GM15510 (cell line): ENCODE measurements around the gene ZFAND5.

ENCODE experiments used
- POLR2A ChIP-seq: IDR thresholded peaks from 3 replicates; pipeline ENCODE4 v1.6.1; 2011; ENCODE audit warnings: borderline replicate concordance; ENCODE audit not compliant: insufficient read length; ENCODE audit errors: extremely low read depth

Gene ZFAND5

DNA sequence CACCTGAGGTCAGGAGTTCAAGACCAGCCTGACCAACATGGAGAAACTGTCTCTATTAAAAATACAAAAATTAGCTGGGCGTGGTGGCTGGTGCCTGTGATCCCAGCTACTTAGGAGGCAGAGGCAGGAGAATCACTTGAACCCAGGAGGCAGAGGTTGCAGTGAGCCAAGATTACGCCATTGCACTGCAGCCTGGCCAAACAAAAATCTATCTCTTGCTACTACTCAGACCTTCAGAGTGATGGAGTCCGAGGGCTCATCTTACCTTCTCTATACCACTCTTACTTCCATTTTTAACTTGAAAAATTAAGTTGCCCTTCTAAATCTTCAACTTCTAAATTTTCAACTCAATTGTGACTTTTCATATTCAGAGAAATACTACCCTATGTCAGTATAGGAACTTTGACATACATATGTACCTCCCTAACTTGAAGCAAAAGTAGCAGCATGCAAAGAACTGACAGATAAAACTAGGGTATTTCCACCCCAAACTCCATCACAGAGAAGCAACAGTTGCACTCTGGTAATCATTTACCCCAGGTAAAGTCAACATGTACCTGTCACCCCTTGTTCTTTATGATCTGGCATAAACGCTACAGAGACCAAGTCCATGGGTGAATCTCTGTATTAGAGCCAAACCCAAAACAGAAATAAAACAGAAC, 11.4 kb downstream of the ZFAND5 start:
- no peak for TF ChIP-seq POLR2A

- no peak for TF ChIP-seq POLR2A
Observed at GRCh38 chr9:72352911-72353388, 12.1 kb downstream of the ZFAND5 start.

DNA sequence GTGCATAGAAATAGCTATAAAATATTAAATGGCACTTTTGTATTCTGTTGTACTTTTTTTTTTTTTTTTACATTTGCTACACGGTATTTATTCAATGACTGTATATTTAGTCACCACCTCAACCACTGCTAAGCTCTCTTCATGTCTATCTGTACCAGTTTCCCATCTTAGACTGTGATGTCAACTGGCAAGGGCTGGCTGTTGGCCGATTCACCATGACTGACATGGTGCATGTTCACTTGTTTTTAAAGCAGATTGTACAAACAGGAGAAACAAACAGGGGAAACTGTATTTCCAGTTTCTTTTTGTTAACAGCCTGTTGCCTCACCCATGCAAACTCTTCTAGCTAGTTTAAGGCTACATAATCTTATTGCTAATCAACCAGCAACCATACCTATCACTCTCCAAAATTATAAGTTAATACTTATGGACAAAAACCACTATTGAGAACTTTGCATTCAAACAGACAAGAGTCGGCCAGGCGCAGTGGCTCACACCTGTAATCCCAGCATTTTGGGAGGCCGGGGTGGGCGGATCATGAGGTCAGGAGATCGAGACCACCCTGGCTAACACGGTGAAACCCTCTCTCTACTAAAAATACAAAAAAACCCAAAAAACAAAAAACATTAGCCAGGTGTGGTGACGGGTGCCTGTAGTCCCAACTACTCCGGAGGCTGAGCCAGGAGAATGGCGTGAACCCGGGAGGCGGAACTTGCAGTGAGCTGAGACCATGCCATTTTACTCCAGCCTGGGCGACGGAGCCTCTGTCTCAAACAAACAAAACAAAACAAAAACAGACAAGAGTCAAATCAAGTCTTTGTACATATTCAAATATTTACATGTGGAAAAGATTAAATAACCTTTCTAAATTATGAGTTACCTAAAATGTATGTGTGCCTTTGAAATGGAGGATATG, 13.2 kb downstream of the ZFAND5 start:
- no peak for TF ChIP-seq POLR2A

- no peak for TF ChIP-seq POLR2A
Observed at GRCh38 chr9:72349911-72350310, 15.1 kb downstream of the ZFAND5 start.

DNA sequence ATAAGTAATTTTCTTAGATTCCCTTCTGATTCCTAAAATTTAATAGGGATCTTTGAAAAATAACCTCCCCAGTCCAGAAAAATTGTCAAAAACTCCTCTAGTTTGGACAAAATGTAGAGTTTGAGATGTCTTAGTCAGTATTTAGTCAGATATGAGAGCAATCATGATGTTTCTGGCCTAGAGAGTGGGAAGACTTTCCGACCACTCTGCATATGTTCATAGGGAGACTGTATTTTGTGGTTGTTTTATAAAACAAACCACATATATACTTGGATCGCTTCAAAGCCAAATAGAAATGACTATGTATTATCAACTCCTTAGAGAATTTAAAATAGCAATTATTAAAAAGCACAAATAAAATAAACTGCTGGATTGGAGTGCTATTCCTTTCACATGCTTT, 15.8 kb downstream of the ZFAND5 start:
- TF ChIP-seq POLR2A = no peak

DNA sequence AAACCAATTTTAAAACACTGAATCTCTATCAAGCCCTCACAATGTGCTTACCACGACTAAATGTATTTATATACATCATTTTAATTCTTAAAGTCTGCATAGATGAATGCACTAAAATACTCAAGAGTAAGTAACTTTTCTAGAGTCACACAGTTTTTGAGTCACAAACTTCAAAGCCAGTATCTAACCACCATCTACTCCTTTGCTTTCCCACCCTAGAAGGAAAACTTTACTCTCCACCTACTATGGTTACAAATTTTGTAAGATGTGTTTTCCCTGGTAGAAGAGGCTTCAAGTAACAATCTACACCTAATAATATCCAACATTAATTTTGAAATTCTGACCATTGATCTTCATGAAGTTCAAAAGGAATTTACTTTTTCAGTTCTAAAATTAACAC, 18.7 kb downstream of the ZFAND5 start:
- no peak for TF ChIP-seq POLR2A

- no peak for TF ChIP-seq POLR2A
Observed at GRCh38 chr9:72338631-72339030, 26.4 kb downstream of the ZFAND5 start.

DNA sequence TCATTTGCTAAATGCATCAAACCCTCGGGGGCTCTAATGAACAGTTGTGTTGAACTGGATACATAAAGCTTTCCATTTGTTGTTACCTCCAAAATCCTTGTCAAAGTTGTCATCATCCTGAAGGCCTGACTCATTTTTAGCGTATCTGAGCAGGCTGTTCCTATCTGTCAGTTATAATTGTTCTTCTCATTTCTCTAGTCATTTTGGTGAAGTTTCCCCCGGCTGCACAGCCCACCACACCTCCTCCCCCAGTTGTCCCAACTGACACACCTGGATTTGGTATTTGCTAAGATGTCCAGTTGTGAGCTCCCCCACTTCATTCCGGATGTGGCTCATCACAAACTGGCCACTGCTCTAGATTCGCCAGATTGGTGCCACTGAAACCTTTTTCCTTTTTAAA, 27.7 kb downstream of the ZFAND5 start:
- no peak for TF ChIP-seq POLR2A

- no peak for TF ChIP-seq POLR2A
Observed at GRCh38 chr9:72334658-72335337, 30.2 kb downstream of the ZFAND5 start.

DNA sequence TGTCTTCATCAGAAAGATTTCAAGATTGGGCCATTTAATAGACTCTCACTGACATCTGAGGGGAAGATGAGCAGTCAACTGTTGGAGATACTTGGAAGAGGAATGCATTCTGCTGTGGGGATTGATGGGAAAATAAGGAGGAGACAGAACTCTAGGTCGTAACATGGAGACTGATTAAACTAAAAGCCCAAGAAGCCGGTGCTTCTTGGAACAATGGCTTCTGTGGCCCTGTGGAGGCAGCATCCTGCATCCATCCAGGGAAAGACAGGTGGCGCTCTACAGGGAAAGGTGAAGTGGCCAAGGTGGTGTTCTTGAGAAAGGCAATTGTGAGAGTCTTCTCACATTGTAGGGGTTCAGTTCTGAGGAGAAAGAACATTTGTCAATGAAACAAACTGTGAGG, 31.3 kb downstream of the ZFAND5 start:
- TF ChIP-seq POLR2A = no peak

DNA sequence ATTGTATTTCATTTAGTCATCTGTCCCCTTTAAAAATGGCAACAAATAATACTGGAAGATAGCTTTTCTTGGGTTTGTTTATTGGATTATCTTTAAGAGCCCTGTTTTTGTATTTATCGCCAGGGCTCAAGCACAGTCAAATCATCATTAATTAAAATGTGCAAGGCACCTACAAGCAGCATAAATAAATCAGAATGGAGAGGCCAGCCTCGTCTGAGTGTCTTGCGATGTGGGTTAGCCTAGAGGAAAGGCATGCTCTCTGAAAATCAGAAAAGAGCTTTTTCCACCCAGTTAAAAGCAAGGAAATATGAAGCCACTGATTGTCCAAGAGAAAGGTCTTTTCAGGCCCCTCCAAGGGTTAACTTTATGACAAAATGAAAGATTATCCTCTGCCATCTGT, 31.8 kb downstream of the ZFAND5 start:
- no peak for TF ChIP-seq POLR2A

GRCh38 chr9:72332351-72332750, 32.7 kb downstream of the ZFAND5 start:
- no peak for TF ChIP-seq POLR2A

GRCh38 chr9:72327631-72328030, 37.4 kb downstream of the ZFAND5 start:
- no peak for TF ChIP-seq POLR2A

- no peak for TF ChIP-seq POLR2A
Observed at GRCh38 chr9:72326641-72327040, 38.4 kb downstream of the ZFAND5 start.

- TF ChIP-seq POLR2A = no peak
Observed at GRCh38 chr9:72324974-72325373, 40.0 kb downstream of the ZFAND5 start.
